Uterus (tissue), 4 donors: ENCODE measurements around the gene TRIM24. TPM values are rescaled to one million over a fixed set of nuclear protein-coding genes. Genes with fewer than 3 reads are reported as not detected.

ENCODE experiments used
- DNase-seq, 2 donors: peaks; one replicate each; pipeline ENCODE4 v3.0.0-alpha.2; 2019 to 2020
- H3K27ac ChIP-seq, 2 donors: fragments of 200-600 bp; sonication (generic); 1 replicate in 1 of 2; 2 replicates in 1 of 2; pipeline ENCODE4 v1.5.1; 2016 to 2018
- H3K27me3 ChIP-seq, 2 donors: fragments of 200-600 bp; sonication (generic); one replicate each; pipeline ENCODE4 v1.5.1; 2018 to 2019; ENCODE audit warnings: control low read depth in 1 of 2
- H3K36me3 ChIP-seq, 2 donors: fragments of 200-600 bp; sonication (generic); one replicate each; pipeline ENCODE4 v1.5.1; 2019; ENCODE audit warnings: control low read depth in 1 of 2
- H3K4me1 ChIP-seq, 2 donors: fragments of 200-600 bp; sonication (generic); one replicate each; pipeline ENCODE4 v1.5.1; 2018 to 2019; ENCODE audit warnings: control low read depth in 1 of 2
- H3K4me3 ChIP-seq, 2 donors: fragments of 200-600 bp; sonication (generic); 1 replicate in 1 of 2; 2 replicates in 1 of 2; pipeline ENCODE4 v1.5.1; 2018 to 2019; ENCODE audit warnings: mild to moderate bottlenecking in 1 of 2
- H3K9me3 ChIP-seq, 2 donors: fragments of 200-600 bp; sonication (generic); one replicate each; pipeline ENCODE4 v1.5.1; 2019; ENCODE audit warnings: control low read depth in 1 of 2
- POLR2A ChIP-seq, 2 donors: fragments of 450-650 bp; IDR thresholded peaks; one replicate each; pipeline ENCODE4 v1.6.1; 2016; ENCODE audit warnings: antibody characterized with exemption in 2 of 2, mild to moderate bottlenecking in 1 of 2, moderate library complexity in 1 of 2
- intact Hi-C: fragments of 100-400 bp; cut with DNase I; formaldehyde crosslinking; loops from one replicate; pipeline ENCODE4 v1.15.1; 2023; ENCODE audit warnings: low total_unique reads
- total RNA-seq, 4 donors: library from RNA; depleted of rRNA in 3 of 4; stranded (reverse); fragments of >200 nt in 3 of 4; gene quantifications; one replicate each; pipeline versions ENCODE4 v1.1.0 to v1.2.4, GENCODE V29; 2014 to 2023
- TF ChIP-seq, protein P1 (sequence below), 4 experiments: fragments of 200-600 bp in 2 of 4; fragments of 450-650 bp in 2 of 4; sonication (generic) in 2 of 4; IDR thresholded peaks; one replicate each; pipeline ENCODE4 v1.5.1; 2016 to 2019; ENCODE audit warnings: antibody characterized with exemption in 4 of 4, mild to moderate bottlenecking in 2 of 4, moderate library complexity in 1 of 4
- donor health status: DM: yes; HTN: yes; CAD: no.

Gene TRIM24
- total RNA-seq, 4 donors from 2014 or later: 5.9 to 20.6 (median 14.7) TPM

DNA sequence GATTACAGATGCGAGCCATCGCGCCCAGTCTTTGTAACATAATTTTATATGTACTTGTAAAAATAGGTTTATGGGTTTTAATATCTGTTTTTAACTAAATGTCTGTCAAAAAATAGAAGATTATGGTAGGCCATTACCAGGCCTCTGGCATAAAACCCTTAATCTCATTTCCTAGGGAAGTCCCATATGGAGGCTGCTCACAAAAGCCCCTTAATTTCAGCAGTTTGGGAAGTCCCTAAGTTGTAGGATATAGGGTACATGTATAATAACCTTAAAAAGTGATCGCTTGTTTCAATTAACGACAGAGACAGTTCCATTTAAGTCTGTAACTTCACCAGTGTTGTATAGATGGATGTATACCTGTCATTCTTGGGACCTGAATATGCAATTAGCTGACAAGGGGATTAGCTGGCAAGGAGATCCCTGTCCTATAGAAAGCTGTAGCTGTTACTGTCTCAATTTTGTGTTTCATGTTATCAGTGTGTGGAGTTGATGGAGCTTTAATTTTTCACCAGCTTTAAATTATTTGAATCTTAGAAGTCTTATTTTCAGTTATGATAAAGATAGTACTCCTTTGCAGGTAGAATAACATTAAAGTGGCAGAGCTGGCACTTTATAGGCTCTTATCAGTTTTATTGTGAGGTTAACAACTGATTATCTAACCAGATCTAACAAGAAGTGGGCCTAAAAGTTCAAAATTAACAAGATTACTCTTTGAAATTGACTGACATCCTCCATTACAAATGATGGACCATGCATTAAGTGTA is 10.5 kb downstream of the TRIM24 start:
- TF ChIP-seq, protein P1, sequence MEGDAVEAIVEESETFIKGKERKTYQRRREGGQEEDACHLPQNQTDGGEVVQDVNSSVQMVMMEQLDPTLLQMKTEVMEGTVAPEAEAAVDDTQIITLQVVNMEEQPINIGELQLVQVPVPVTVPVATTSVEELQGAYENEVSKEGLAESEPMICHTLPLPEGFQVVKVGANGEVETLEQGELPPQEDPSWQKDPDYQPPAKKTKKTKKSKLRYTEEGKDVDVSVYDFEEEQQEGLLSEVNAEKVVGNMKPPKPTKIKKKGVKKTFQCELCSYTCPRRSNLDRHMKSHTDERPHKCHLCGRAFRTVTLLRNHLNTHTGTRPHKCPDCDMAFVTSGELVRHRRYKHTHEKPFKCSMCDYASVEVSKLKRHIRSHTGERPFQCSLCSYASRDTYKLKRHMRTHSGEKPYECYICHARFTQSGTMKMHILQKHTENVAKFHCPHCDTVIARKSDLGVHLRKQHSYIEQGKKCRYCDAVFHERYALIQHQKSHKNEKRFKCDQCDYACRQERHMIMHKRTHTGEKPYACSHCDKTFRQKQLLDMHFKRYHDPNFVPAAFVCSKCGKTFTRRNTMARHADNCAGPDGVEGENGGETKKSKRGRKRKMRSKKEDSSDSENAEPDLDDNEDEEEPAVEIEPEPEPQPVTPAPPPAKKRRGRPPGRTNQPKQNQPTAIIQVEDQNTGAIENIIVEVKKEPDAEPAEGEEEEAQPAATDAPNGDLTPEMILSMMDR (IDR thresholded peaks at IDR 0.05): no peak
- no peak for TF ChIP-seq POLR2A (IDR thresholded peaks at IDR 0.05)
- intact Hi-C loops: no loop called here
- Histone ChIP-seq H3K4me3 (no peak overlapping the region), H3K4me1 (no peaks in the 10 kb centered on the region), H3K36me3 (no peaks in the 10 kb centered on the region), H3K27ac (no peak overlapping the region), H3K9me3 (no peaks in the 10 kb centered on the region), H3K27me3 (no peaks in the 10 kb centered on the region)
- DNase-seq: no peak

DNA sequence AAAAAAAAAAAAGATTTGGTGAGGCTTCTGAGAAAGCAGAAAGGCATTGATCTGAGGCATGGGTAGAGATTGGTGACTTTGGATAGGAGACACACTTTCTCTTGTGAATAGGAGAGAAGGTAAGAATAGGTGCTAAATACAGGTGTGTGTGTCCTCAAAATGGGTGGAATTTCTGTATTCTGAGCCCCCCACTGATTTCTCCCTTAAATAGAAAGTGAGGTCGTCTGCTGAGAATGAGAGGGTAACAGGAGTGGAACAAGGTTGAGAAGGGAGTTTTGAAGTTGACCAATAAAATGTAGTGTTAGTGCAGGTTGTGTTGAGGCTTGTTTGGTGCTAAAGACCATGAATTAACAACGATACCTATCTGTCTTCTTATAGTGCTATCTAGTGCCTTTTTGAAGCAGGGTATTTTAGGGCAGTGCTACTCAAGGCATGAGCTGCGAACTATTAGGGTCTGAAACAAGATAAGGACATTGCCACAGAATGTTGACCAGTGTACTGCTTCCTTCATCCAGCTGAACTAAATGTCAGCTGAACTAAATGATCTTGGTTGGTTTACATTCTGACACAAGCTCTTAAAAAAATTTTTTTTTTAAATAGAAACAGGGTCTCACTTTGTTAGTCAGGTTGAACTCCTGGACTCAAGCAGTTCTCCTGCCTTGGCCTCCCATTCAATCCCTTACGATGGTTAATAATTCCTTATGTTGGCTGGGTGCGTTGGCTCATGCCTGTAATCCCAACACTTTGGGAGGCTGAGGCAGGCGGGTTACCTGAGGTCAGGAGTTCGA is 12.4 kb downstream of the TRIM24 start:
- Histone ChIP-seq H3K27me3 (no peaks in the 10 kb centered on the region), H3K27ac (no peak overlapping the region), H3K9me3 (no peaks in the 10 kb centered on the region), H3K4me3 (no peak overlapping the region), H3K4me1 (no peaks in the 10 kb centered on the region), H3K36me3 (no peaks in the 10 kb centered on the region)
- no peak for DNase-seq
- TF ChIP-seq, protein P1 (IDR thresholded peaks at IDR 0.05): no peak
- TF ChIP-seq POLR2A (IDR thresholded peaks at IDR 0.05): no peak
- intact Hi-C loops: no loop called here

DNA sequence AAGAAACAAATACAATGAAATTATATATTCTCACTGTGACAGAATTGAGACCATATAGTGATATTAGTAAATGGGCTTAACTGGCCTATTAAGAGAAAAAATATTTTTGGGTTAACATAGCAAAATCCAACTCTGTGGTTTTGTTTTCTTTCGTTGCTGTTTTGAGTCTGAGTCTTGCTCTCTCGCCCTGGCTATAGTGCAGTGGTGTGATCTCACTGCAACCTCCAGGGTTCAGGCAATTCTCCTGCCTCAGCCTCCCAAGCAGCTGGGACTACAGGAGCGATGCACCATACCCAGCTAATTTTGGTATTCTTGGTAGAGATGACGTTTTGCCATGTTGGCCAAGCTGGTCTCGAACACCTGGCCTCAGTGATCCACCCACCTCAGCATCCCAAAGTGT is 15.3 kb downstream of the TRIM24 start:
- Histone ChIP-seq H3K4me3 (no peak overlapping the region), H3K36me3 (no peaks in the 10 kb centered on the region), H3K9me3 (no peaks in the 10 kb centered on the region), H3K27ac (no peak overlapping the region), H3K4me1 (no peaks in the 10 kb centered on the region), H3K27me3 (no peaks in the 10 kb centered on the region)
- TF ChIP-seq POLR2A (IDR thresholded peaks at IDR 0.05): no peak
- TF ChIP-seq, protein P1 (IDR thresholded peaks at IDR 0.05): no peak
- intact Hi-C loops: no loop called here
- no peak for DNase-seq

DNA sequence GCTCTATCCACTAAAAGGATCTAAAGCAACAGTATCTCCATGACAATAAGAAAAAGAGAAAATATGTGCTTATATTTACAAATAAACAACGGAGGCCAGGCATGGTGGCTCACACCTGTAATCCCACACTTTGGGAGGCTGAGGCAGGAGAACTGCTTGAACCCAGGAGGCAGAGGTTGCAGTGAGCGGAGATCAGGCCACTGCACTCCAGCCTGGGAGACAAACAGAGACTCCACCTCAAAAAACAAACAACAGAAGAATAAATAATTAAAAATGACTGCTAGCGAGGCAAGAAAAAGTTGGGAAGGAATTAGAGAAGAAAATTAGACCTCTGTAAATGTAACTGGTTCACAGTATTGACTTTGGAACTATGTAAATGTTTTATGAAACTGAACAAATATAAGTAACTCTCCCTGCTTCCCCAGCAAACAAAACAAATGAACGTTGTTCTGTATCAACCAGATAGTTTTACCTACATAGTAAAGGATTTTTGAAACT is 17.1 kb downstream of the TRIM24 start:
- H3K4me3 ChIP-seq: no peak overlapping the region
- intact Hi-C loops: no loop called here
- no peak for TF ChIP-seq POLR2A (IDR thresholded peaks at IDR 0.05)
- TF ChIP-seq, protein P1 (IDR thresholded peaks at IDR 0.05): no peak

DNA sequence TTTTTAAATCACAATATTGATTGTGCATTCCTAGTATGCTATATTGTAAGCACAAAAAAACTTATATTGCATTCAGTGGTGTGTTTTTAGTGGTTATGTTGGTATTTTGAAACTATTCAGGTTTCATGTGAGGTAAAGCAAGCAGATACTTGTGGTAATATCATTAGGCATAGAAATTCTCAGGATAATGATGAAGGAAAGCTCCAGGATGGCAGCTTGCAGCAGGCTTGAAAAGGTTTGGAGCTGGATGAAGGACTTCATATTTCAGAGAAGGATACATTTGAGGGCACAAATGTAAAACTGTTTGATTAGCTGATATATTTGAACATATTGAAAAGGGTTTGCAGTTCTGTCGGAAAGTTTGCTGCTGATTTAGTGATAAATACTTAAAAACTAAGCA is 17.5 kb downstream of the TRIM24 start:
- DNase-seq: no peak
- intact Hi-C loops: no loop called here
- no peaks in the 10 kb centered on the region for H3K27me3 ChIP-seq
- H3K36me3 ChIP-seq: no peaks in the 10 kb centered on the region
- no peaks in the 10 kb centered on the region for H3K4me1 ChIP-seq
- no peak for TF ChIP-seq POLR2A (IDR thresholded peaks at IDR 0.05)
- TF ChIP-seq, protein P1 (IDR thresholded peaks at IDR 0.05): no peak
- no peak overlapping the region for H3K4me3 ChIP-seq
- no peaks in the 10 kb centered on the region for H3K9me3 ChIP-seq
- H3K27ac ChIP-seq: no peak overlapping the region

More for the DNA sequence above, 17.1 kb downstream of the TRIM24 start:
- H3K4me1 ChIP-seq: no peaks in the 10 kb centered on the region
- H3K27ac ChIP-seq: no peak overlapping the region
- no peaks in the 10 kb centered on the region for H3K27me3 ChIP-seq
- no peaks in the 10 kb centered on the region for H3K36me3 ChIP-seq
- H3K9me3 ChIP-seq: no peaks in the 10 kb centered on the region
- DNase-seq: no peak
